ENCODE data around the gene NNAT.

GRCh38 chr20:37473249-37474000, 47.6 kb upstream of the NNAT start:
- TF ChIP-seq, protein P1, sequence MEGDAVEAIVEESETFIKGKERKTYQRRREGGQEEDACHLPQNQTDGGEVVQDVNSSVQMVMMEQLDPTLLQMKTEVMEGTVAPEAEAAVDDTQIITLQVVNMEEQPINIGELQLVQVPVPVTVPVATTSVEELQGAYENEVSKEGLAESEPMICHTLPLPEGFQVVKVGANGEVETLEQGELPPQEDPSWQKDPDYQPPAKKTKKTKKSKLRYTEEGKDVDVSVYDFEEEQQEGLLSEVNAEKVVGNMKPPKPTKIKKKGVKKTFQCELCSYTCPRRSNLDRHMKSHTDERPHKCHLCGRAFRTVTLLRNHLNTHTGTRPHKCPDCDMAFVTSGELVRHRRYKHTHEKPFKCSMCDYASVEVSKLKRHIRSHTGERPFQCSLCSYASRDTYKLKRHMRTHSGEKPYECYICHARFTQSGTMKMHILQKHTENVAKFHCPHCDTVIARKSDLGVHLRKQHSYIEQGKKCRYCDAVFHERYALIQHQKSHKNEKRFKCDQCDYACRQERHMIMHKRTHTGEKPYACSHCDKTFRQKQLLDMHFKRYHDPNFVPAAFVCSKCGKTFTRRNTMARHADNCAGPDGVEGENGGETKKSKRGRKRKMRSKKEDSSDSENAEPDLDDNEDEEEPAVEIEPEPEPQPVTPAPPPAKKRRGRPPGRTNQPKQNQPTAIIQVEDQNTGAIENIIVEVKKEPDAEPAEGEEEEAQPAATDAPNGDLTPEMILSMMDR (IDR thresholded peaks at IDR 0.05) = no peak
- TF ChIP-seq POLR2A (IDR thresholded peaks at IDR 0.05) = no peak
